H1 (cell line): ENCODE data around the gene SLC6A6. TPM values are rescaled to one million over a fixed set of nuclear protein-coding genes. Genes with fewer than 3 reads are reported as not detected.

Experiments used
- CTCF ChIA-PET: fragments of 300-600 bp; sonication (Branson Sonifier 250); formaldehyde crosslinking; loops from one replicate; lab custom pipeline; 2021; ENCODE audit not compliant: partially characterized antibody; lab: Charles Lee
- POLR2A ChIA-PET: fragments of 300-600 bp; sonication (Branson Sonifier 250); formaldehyde crosslinking; loops from one replicate; lab custom pipeline; 2021; ENCODE audit warnings: inconsistent platforms; ENCODE audit not compliant: partially characterized antibody; lab: Charles Lee
- DNase-seq, 2 experiments: peaks; one replicate each; pipeline versions ENCODE4 v3.0.0 to v3.0.0-alpha.2; 2010 to 2022; ENCODE audit warnings: low spot score in 2 of 2, low read depth in 1 of 2, mixed read lengths in 1 of 2
- FAIRE-seq: peaks from 2 replicates; lab custom pipeline; 2011; peaks lifted over from hg19 to GRCh38; lab: Jason Lieb, UNC
- H2AFZ ChIP-seq: 2 replicates; pipeline ENCODE4 v1.8.1; 2012; ENCODE audit warnings: low read length, inconsistent platforms
- H2AK5ac ChIP-seq: 2 replicates; pipeline ENCODE4 v1.6.1; 2013; ENCODE audit warnings: low read depth, low read length
- H2BK120ac ChIP-seq: replicated peaks from 2 replicates; pipeline ENCODE3; 2013; ENCODE audit warnings: low read depth, low read length, inconsistent platforms
- H2BK12ac ChIP-seq: 2 replicates; pipeline ENCODE4 v1.6.1; 2013; ENCODE audit warnings: low read depth, low read length
- H2BK15ac ChIP-seq: 2 replicates; pipeline ENCODE4 v1.6.1; 2013; ENCODE audit warnings: low read length
- H2BK20ac ChIP-seq: 2 replicates; pipeline ENCODE4 v1.6.1; 2013; ENCODE audit warnings: low read length
- H2BK5ac ChIP-seq: 2 replicates; pipeline ENCODE4 v1.6.1; 2013; ENCODE audit warnings: low read depth, low read length
- H3K14ac ChIP-seq: 2 replicates; pipeline ENCODE4 v1.6.1; 2013; ENCODE audit warnings: inconsistent platforms; ENCODE audit not compliant: insufficient read length
- H3K18ac ChIP-seq: 2 replicates; pipeline ENCODE4 v1.6.1; 2013; ENCODE audit warnings: low read length; ENCODE audit errors: extremely low read depth
- H3K23ac ChIP-seq: 2 replicates; pipeline ENCODE4 v1.6.1; 2013; ENCODE audit warnings: inconsistent platforms; ENCODE audit not compliant: insufficient read length
- H3K23me2 ChIP-seq: 2 replicates; pipeline ENCODE4 v1.6.1; 2013; ENCODE audit warnings: low read depth, low read length
- H3K27ac ChIP-seq: 2 replicates; pipeline ENCODE4 v1.6.1; 2011; ENCODE audit warnings: low read depth, low read length, inconsistent platforms
- H3K27me3 ChIP-seq, 4 experiments: replicated peaks in 1 of 4; 1 replicate in 1 of 4; 2 replicates in 3 of 4; pipeline versions ENCODE4 v1.6.1 to v1.8.1; 2011 to 2013; ENCODE audit warnings: low read length in 3 of 4, mild to moderate bottlenecking in 3 of 4, inconsistent platforms in 2 of 4, mixed read lengths in 2 of 4, moderate library complexity in 1 of 4; ENCODE audit not compliant: control insufficient read depth in 3 of 4, insufficient read depth in 3 of 4; ENCODE audit errors: extremely low read depth in 1 of 4
- H3K36me3 ChIP-seq, 4 experiments: 2 replicates each; pipeline versions ENCODE4 v1.6.1 to v1.8.1; 2011 to 2013; ENCODE audit warnings: mild to moderate bottlenecking in 4 of 4, low read length in 3 of 4, moderate library complexity in 2 of 4, control low read depth in 1 of 4, inconsistent platforms in 1 of 4; ENCODE audit not compliant: insufficient read depth in 4 of 4, control insufficient read depth in 2 of 4
- H3K4ac ChIP-seq: replicated peaks from 2 replicates; pipeline ENCODE3; 2013; ENCODE audit warnings: low read length, low read depth, mixed read lengths, inconsistent platforms; ENCODE audit not compliant: insufficient read length
- H3K4me1 ChIP-seq, 4 experiments: replicated peaks in 1 of 4; 1 replicate in 1 of 4; 2 replicates in 3 of 4; pipeline versions ENCODE4 v1.6.1 to v1.8.1; 2011 to 2013; ENCODE audit warnings: low read length in 3 of 4, inconsistent platforms in 2 of 4, mixed read lengths in 1 of 4; ENCODE audit not compliant: insufficient read depth in 4 of 4, control insufficient read depth in 3 of 4
- H3K4me2 ChIP-seq, 2 experiments: 2 replicates each; pipeline versions ENCODE4 v1.6.1 to v1.8.1; 2011 to 2013; ENCODE audit warnings: low read depth in 2 of 2, low read length in 2 of 2, control low read depth in 1 of 2, inconsistent platforms in 1 of 2, mild to moderate bottlenecking in 1 of 2; ENCODE audit not compliant: insufficient read depth in 1 of 2
- H3K4me3 ChIP-seq, 4 experiments: fragments of 200-600, 300-600 bp in 1 of 4; sonication (generic), shearing (Covaris generic), sonication (Bioruptor Twin) in 1 of 4; 2 replicates each; pipeline versions ENCODE4 v1.5.1 to v1.8.1; 2011 to 2016; ENCODE audit warnings: low read length in 4 of 4, low read depth in 3 of 4, control low read depth in 2 of 4, inconsistent platforms in 2 of 4, mild to moderate bottlenecking in 2 of 4, mixed read lengths in 1 of 4, moderate library complexity in 1 of 4; ENCODE audit not compliant: insufficient read depth in 2 of 4; ENCODE audit errors: extremely low read depth in 1 of 4
- H3K56ac ChIP-seq: replicated peaks from 2 replicates; pipeline ENCODE3; 2013; ENCODE audit warnings: low read depth, mild to moderate bottlenecking, mixed read lengths, low read length, inconsistent platforms; ENCODE audit not compliant: insufficient read length
- H3K79me1 ChIP-seq: 2 replicates; pipeline ENCODE4 v1.6.1; 2013; ENCODE audit warnings: low read depth, low read length, control low read depth
- H3K79me2 ChIP-seq, 2 experiments: 2 replicates each; pipeline versions ENCODE4 v1.6.1 to v1.8.1; 2012 to 2013; ENCODE audit warnings: low read length in 2 of 2, mild to moderate bottlenecking in 2 of 2, inconsistent platforms in 1 of 2; ENCODE audit not compliant: insufficient read depth in 2 of 2, control insufficient read depth in 1 of 2
- H3K9ac ChIP-seq, 4 experiments: replicated peaks in 1 of 4; 1 replicate in 1 of 4; 2 replicates in 3 of 4; pipeline versions ENCODE4 v1.6.1 to v1.8.1; 2011 to 2013; ENCODE audit warnings: low read depth in 3 of 4, low read length in 3 of 4, control low read depth in 2 of 4, mild to moderate bottlenecking in 2 of 4, moderate library complexity in 2 of 4, inconsistent platforms in 1 of 4; ENCODE audit errors: extremely low read depth in 1 of 4
- H3K9me3 ChIP-seq, 2 experiments: 2 replicates each; pipeline versions ENCODE4 v1.6.1 to v1.8.1; 2012 to 2013; ENCODE audit warnings: mild to moderate bottlenecking in 2 of 2, moderate library complexity in 2 of 2, control low read depth in 1 of 2, inconsistent platforms in 1 of 2, low read depth in 1 of 2, low read length in 1 of 2, mixed read lengths in 1 of 2; ENCODE audit not compliant: insufficient read depth in 2 of 2
- H4K20me1 ChIP-seq, 2 experiments: replicated peaks in 1 of 2; 2 replicates each; pipeline versions ENCODE3 to v1.8.1; 2011 to 2013; ENCODE audit warnings: inconsistent platforms in 2 of 2, low read length in 2 of 2, mild to moderate bottlenecking in 1 of 2; ENCODE audit not compliant: insufficient read depth in 2 of 2, control insufficient read depth in 1 of 2
- H4K5ac ChIP-seq: 2 replicates; pipeline ENCODE4 v1.6.1; 2013; ENCODE audit warnings: low read length, low read depth, mixed read lengths, inconsistent platforms; ENCODE audit not compliant: insufficient read length
- H4K8ac ChIP-seq: 2 replicates; pipeline ENCODE4 v1.8.0; 2013; ENCODE audit warnings: mild to moderate bottlenecking, moderate library complexity, low read length, inconsistent platforms; ENCODE audit not compliant: insufficient read depth; ENCODE audit errors: extremely low read depth
- H4K91ac ChIP-seq: replicated peaks from 2 replicates; pipeline ENCODE3; 2013; ENCODE audit warnings: low read length, mixed read lengths, inconsistent platforms; ENCODE audit not compliant: insufficient read length
- E2F6 ChIP-seq: IDR thresholded peaks from 2 replicates; pipeline ENCODE4 v1.6.1; 2012; ENCODE audit warnings: inconsistent platforms
- EGR1 ChIP-seq: IDR thresholded peaks from 2 replicates; pipeline ENCODE4 v1.6.1; 2011; ENCODE audit warnings: low read depth, low read length, borderline replicate concordance
- EP300 ChIP-seq, 2 experiments: IDR thresholded peaks; 1 replicate in 1 of 2; 2 replicates in 1 of 2; pipeline ENCODE4 v1.6.1; 2011 to 2012; ENCODE audit warnings: low read depth in 2 of 2, low read length in 2 of 2, mild to moderate bottlenecking in 2 of 2, borderline replicate concordance in 1 of 2, inconsistent platforms in 1 of 2, moderate library complexity in 1 of 2
- GABPA ChIP-seq: IDR thresholded peaks from 2 replicates; pipeline ENCODE4 v1.6.1; 2011; ENCODE audit warnings: mild to moderate bottlenecking, low read length, moderate library complexity, borderline replicate concordance; ENCODE audit not compliant: insufficient read depth
- GTF2F1 ChIP-seq: IDR thresholded peaks from 2 replicates; pipeline ENCODE4 v1.6.1; 2012; ENCODE audit warnings: low read depth, low read length, improper control_type of control experiment, borderline replicate concordance
- NANOG ChIP-seq: IDR thresholded peaks from 2 replicates; pipeline ENCODE4 v1.6.1; 2011; ENCODE audit warnings: low read length, low read depth, mild to moderate bottlenecking, inconsistent platforms; ENCODE audit not compliant: insufficient read depth, poor library complexity, severe bottlenecking
- NRF1 ChIP-seq: IDR thresholded peaks from 2 replicates; pipeline ENCODE4 v1.6.1; 2011; ENCODE audit warnings: mild to moderate bottlenecking, low read depth, low read length, improper control_type of control experiment
- RFX5 ChIP-seq: IDR thresholded peaks from 2 replicates; pipeline ENCODE4 v1.6.1; 2011; ENCODE audit warnings: low read depth, low read length, improper control_type of control experiment, borderline replicate concordance
- SIN3A ChIP-seq, 2 experiments: IDR thresholded peaks in 1 of 2; conservative IDR thresholded peaks in 1 of 2; 2 replicates each; pipeline ENCODE4 v1.6.1; 2011 to 2012; ENCODE audit warnings: low read length in 2 of 2, improper control_type of control experiment in 1 of 2, low read depth in 1 of 2, mild to moderate bottlenecking in 1 of 2
- SIRT6 ChIP-seq: IDR thresholded peaks from one replicate; pipeline ENCODE4 v1.7.1; 2012; ENCODE audit warnings: low read length, inconsistent platforms
- SP4 ChIP-seq: IDR thresholded peaks from 2 replicates; pipeline ENCODE4 v1.6.1; 2012; ENCODE audit warnings: low read length, inconsistent platforms
- SUZ12 ChIP-seq: fragments of 200-600 bp; sonication (generic); IDR thresholded peaks from 2 replicates; pipeline ENCODE4 v1.6.1; 2012; ENCODE audit warnings: mild to moderate bottlenecking, inconsistent platforms, low read length, moderate library complexity, mixed read lengths
- TAF1 ChIP-seq: IDR thresholded peaks from 2 replicates; pipeline ENCODE4 v1.6.1; 2011; ENCODE audit warnings: mild to moderate bottlenecking, low read depth, low read length
- WGBS, 2 experiments: shearing (Covaris generic) in 1 of 2; methylation state at CpG; one replicate each; pipeline versions ENCODE4 v1.1.6 to v1.1.7; 2013 to 2015; ENCODE audit warnings: low lambda C conversion rate in 2 of 2, mixed read lengths in 2 of 2, inconsistent platforms in 1 of 2, low coverage in 1 of 2, missing lambda C conversion rate in 1 of 2; ENCODE audit not compliant: insufficient replicate concordance in 2 of 2, insufficient coverage in 1 of 2, insufficient read length in 1 of 2; ENCODE audit errors: extremely low coverage in 1 of 2, missing lambda C conversion rate in 1 of 2; 5-methylcytosine and 5-hydroxymethylcytosine counted together
- polyA plus RNA-seq, 7 experiments: library from polyadenylated mRNA; depleted of rRNA in 3 of 7; stranded (reverse) in 5 of 7; unstranded in 2 of 7; fragments of >200 nt in 5 of 7; fragments of 200-250 nt in 2 of 7; gene quantifications; 1 replicate in 5 of 7; 2 replicates in 1 of 7; 4 replicates in 1 of 7; pipeline versions ENCODE4 v1.2.1 to v1.2.3, GENCODE V29; 2011 to 2013; ENCODE audit warnings: missing spikeins in 2 of 7, mixed read lengths in 2 of 7
- total RNA-seq: library from RNA; stranded (reverse); fragmentation: NEBNext Ultra II Directional; extraction: Animal tissue kit (Norgen Biotek cat#: 25700); gene quantifications from 2 replicates; pipeline ENCODE4 v1.2.1, GENCODE V29; 2021

SLC6A6 gene
- total and polyA plus RNA-seq, 2 of the 8 experiments (the other 6 are each of a cell fraction or from before 2014, with no cell fraction given): 66.2 to 144 TPM

DNA sequence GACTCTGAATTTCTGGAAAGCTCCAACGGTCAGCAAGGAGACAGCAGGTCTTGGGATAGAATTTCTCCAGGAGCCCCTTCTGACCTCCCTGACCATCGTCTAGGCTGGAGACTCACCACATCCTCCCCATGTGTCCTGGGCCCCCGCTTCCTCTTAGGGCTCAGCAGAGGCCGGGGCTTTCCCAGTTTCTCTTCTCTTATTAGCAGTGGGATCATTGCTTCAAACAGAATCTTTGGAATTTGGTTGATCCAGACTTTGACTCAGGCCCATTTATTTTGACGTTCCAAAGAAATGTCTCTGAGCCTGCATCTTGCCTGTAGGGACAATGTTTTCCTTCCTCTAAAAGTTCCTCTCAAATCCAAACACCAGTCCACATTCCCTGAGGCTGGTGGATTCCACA, 38.4 kb upstream of the SLC6A6 start:
- Histone ChIP-seq H3K9me3 (no peaks in the 10 kb centered on the region), H2AK5ac (no peak overlapping the region), H3K56ac (no peak overlapping the region), H4K5ac (no peak overlapping the region), H3K79me1 (no peaks in the 10 kb centered on the region; the same call in 1 of the 2 replicates), H3K27me3 (no peaks in the 10 kb centered on the region), H3K27ac (no peak overlapping the region), H3K9ac (no peak overlapping the region), H2AFZ (no peak overlapping the region), H3K18ac (no peak overlapping the region), H4K91ac (no peak overlapping the region), H4K20me1 (no peaks in the 10 kb centered on the region), H2BK5ac (no peak overlapping the region), H4K8ac (no peak overlapping the region), H3K14ac (no peak overlapping the region), H3K36me3 (no peaks in the 10 kb centered on the region), H3K4ac (no peak overlapping the region), H3K4me2 (no peak overlapping the region), H2BK15ac (no peak overlapping the region; the same call in 1 of the 2 replicates), H3K79me2 (no peaks in the 10 kb centered on the region), H2BK120ac (no peak overlapping the region), H2BK20ac (no peak overlapping the region), H2BK12ac (no peak overlapping the region), H3K23me2 (no peaks in the 10 kb centered on the region; the same call in 1 of the 2 replicates), H3K4me1 (peaks cover 0 to 10% (median 3%) of the 10 kb centered on the region in 4 experiments; a peak in 2 of 7 replicates), H3K4me3 (no peak overlapping the region), H3K23ac (no peak overlapping the region)
- DNase-seq (no peak), FAIRE-seq (no peak)
- ChIA-PET CTCF (interaction anchor here (0.6 to 1.7 kb wide), 5 partner anchors 12 to 1135 kb away, joined by 3 to 11 read pairs (median 4); no protein-coding TSS in a partner anchor), POLR2A (no interaction called here)
- WGBS, 2 experiments: 75% methylated on average over 5 of the region's 5 CpGs; no CpG with 5 or more reads in 1 of the 2 experiments
- TF ChIP-seq EGR1: no peak
- TF ChIP-seq SIN3A (conservative IDR thresholded peaks at IDR 0.05 in 1 of 2, IDR thresholded peaks at IDR 0.05 in 1 of 2; ENCODE audit: low read depth in 1 of 2, low read length in 2 of 2): no peak
- no peak for TF ChIP-seq GABPA
- TF ChIP-seq NANOG: no peak
- no peak for TF ChIP-seq NRF1
- no peak for TF ChIP-seq E2F6
- no peak for TF ChIP-seq TAF1
- no peak for TF ChIP-seq EP300 (IDR thresholded peaks at IDR 0.05; ENCODE audit: borderline replicate concordance in 1 of 2, low read depth in 2 of 2, low read length in 2 of 2)
- TF ChIP-seq SIRT6: no peak
- TF ChIP-seq SUZ12: no peak
- no peak for TF ChIP-seq GTF2F1
- TF ChIP-seq SP4: no peak
- no peak for TF ChIP-seq RFX5
